SK-N-SH (cell line): ENCODE measurements around the gene C18orf54. TPM values are rescaled to one million over a fixed set of nuclear protein-coding genes. Genes with fewer than 3 reads are reported as not detected.

Source experiments
- CTCF ChIA-PET: fragments of 300-600, 350-600 bp; formaldehyde crosslinking; extraction: SDS; loops from one replicate; lab custom pipeline; 2021; lab: Yijun Ruan, JAX
- POLR2A ChIA-PET: fragments of 350-600 bp; sonication (Branson Sonifier 250); formaldehyde crosslinking; extraction: SDS; loops from one replicate; lab custom pipeline; 2020; ENCODE audit warnings: antibody characterized with exemption, inconsistent platforms; lab: Yijun Ruan, JAX
- DNase-seq: peaks from one replicate; pipeline ENCODE4 v3.0.0; 2012
- H2AFZ ChIP-seq: fragments of 200-600 bp; sonication (generic); 2 replicates; pipeline ENCODE4 v1.8.1; 2016; ENCODE audit warnings: antibody characterized with exemption, mild to moderate bottlenecking, low read depth
- H3F3A ChIP-seq: fragments of 200-600 bp; sonication (generic); replicated peaks from 2 replicates; pipeline ENCODE3; 2016; ENCODE audit warnings: antibody characterized with exemption, mild to moderate bottlenecking; ENCODE audit not compliant: insufficient read depth
- H3K27ac ChIP-seq, 2 experiments: fragments of 200-500 bp in 1 of 2; fragments of 200-600 bp in 1 of 2; sonication (Bioruptor generic) in 1 of 2; sonication (generic), shearing (Covaris generic) in 1 of 2; 2 replicates each; pipeline versions ENCODE4 v1.5.1 to v1.6.1; 2014 to 2016; ENCODE audit warnings: low read depth in 2 of 2, inconsistent platforms in 1 of 2, low read length in 1 of 2, mild to moderate bottlenecking in 1 of 2, mixed read lengths in 1 of 2
- H3K27me3 ChIP-seq: fragments of 200-600 bp; sonication (generic), shearing (Covaris generic); 2 replicates; pipeline ENCODE4 v1.6.1; 2016; ENCODE audit warnings: mixed run types; ENCODE audit not compliant: insufficient read depth
- H3K36me3 ChIP-seq, 2 experiments: fragments of 200-500 bp in 1 of 2; fragments of 200-600 bp in 1 of 2; sonication (Bioruptor generic) in 1 of 2; sonication (generic) in 1 of 2; replicated peaks in 1 of 2; 2 replicates each; pipeline versions ENCODE3 to v1.5.1; 2014 to 2016; ENCODE audit warnings: low read length in 1 of 2, mild to moderate bottlenecking in 1 of 2; ENCODE audit not compliant: insufficient read depth in 2 of 2, control insufficient read depth in 1 of 2
- H3K4me1 ChIP-seq, 2 experiments: fragments of 200-500 bp in 1 of 2; fragments of 200-600 bp in 1 of 2; sonication (Bioruptor generic) in 1 of 2; sonication (generic), shearing (Covaris generic) in 1 of 2; 2 replicates each; pipeline versions ENCODE4 v1.5.1 to v1.6.1; 2014 to 2016; ENCODE audit warnings: low read depth in 1 of 2, low read length in 1 of 2, mixed run types in 1 of 2; ENCODE audit not compliant: insufficient read depth in 2 of 2, control insufficient read depth in 1 of 2
- H3K4me2 ChIP-seq: fragments of 200-600 bp; sonication (generic), shearing (Covaris generic); 2 replicates; pipeline ENCODE4 v1.6.1; 2017; ENCODE audit warnings: mixed run types
- H3K4me3 ChIP-seq, 2 experiments: fragments of 200-500 bp in 1 of 2; fragments of 200-600 bp in 1 of 2; sonication (Bioruptor generic) in 1 of 2; sonication (generic), shearing (Covaris generic) in 1 of 2; 2 replicates each; pipeline versions ENCODE4 v1.5.1 to v1.8.1; 2014 to 2016; ENCODE audit warnings: low read depth in 2 of 2, inconsistent platforms in 1 of 2, low read length in 1 of 2, mild to moderate bottlenecking in 1 of 2, mixed read lengths in 1 of 2, moderate library complexity in 1 of 2
- H3K79me2 ChIP-seq: fragments of 200-600 bp; sonication (generic); 2 replicates; pipeline ENCODE4 v1.8.1; 2017; ENCODE audit warnings: mild to moderate bottlenecking; ENCODE audit not compliant: insufficient read depth
- H3K9ac ChIP-seq: fragments of 200-600 bp; sonication (generic); 2 replicates; pipeline ENCODE4 v1.6.1; 2017; ENCODE audit warnings: mixed run types
- H3K9me2 ChIP-seq: fragments of 200-600 bp; sonication (generic); 2 replicates; pipeline ENCODE4 v1.6.1; 2017; ENCODE audit warnings: mixed run types
- H3K9me3 ChIP-seq: fragments of 200-600 bp; sonication (generic); 2 replicates; pipeline ENCODE4 v1.6.1; 2017; ENCODE audit warnings: mixed run types, mild to moderate bottlenecking, moderate library complexity
- H4K20me1 ChIP-seq: fragments of 200-600 bp; sonication (generic); 2 replicates; pipeline ENCODE4 v1.6.1; 2017; ENCODE audit warnings: mild to moderate bottlenecking, mixed run types; ENCODE audit not compliant: insufficient read depth
- FOXJ3 ChIP-seq: sonication (generic); formaldehyde crosslinking; IDR thresholded peaks from 2 replicates; pipeline ENCODE4 v1.5.1; 2020; ENCODE audit warnings: mild to moderate bottlenecking, missing genetic modification reagents
- GABPA ChIP-seq: IDR thresholded peaks from 2 replicates; pipeline ENCODE4 v1.4.0; 2012; ENCODE audit warnings: low read depth, mild to moderate bottlenecking
- MXI1 ChIP-seq: IDR thresholded peaks from 2 replicates; pipeline ENCODE4 v1.6.1; 2012; ENCODE audit warnings: mild to moderate bottlenecking, low read depth, low read length, improper control_type of control experiment
- REST ChIP-seq: IDR thresholded peaks from 2 replicates; pipeline ENCODE4 v1.6.1; 2012; ENCODE audit warnings: mild to moderate bottlenecking, low read depth, low read length, moderate library complexity
- RFX5 ChIP-seq: IDR thresholded peaks from 2 replicates; pipeline ENCODE4 v1.6.1; 2012; ENCODE audit warnings: mild to moderate bottlenecking, improper control_type of control experiment, low read length
- SIN3A ChIP-seq: IDR thresholded peaks from 2 replicates; pipeline ENCODE4 v1.6.1; 2012; ENCODE audit warnings: low read depth, mild to moderate bottlenecking, low read length, moderate library complexity, borderline replicate concordance
- SMC3 ChIP-seq: IDR thresholded peaks from 2 replicates; pipeline ENCODE4 v1.6.1; 2012; ENCODE audit warnings: low read depth, low read length, improper control_type of control experiment
- TCF12 ChIP-seq: IDR thresholded peaks from 2 replicates; pipeline ENCODE4 v1.4.0; 2012
- TEAD4 ChIP-seq: IDR thresholded peaks from 2 replicates; pipeline ENCODE4 v1.4.0; 2012; ENCODE audit warnings: mild to moderate bottlenecking, borderline replicate concordance; ENCODE audit not compliant: insufficient read depth
- WGBS: methylation state at CpG from one replicate; pipeline ENCODE4 v1.1.6; 2017; ENCODE audit warnings: low lambda C conversion rate; 5-methylcytosine and 5-hydroxymethylcytosine counted together
- polyA plus RNA-seq, 3 experiments: library from polyadenylated mRNA; depleted of rRNA; stranded (reverse); fragments of >200 nt; gene quantifications; 2 replicates each; pipeline ENCODE4 v1.2.3, GENCODE V29; 2012
- TF ChIP-seq, protein P1 (sequence below): fragments of 200-600 bp; sonication (generic); IDR thresholded peaks from 2 replicates; pipeline ENCODE4 v1.6.1; 2017; ENCODE audit warnings: antibody characterized with exemption, mild to moderate bottlenecking, moderate library complexity
- TF ChIP-seq, protein P2 (sequence below): IDR thresholded peaks from 2 replicates; pipeline ENCODE4 v1.4.0; 2012; ENCODE audit warnings: low read depth, borderline replicate concordance

C18orf54 gene
- polyA plus RNA-seq, 1 of the 3 experiments (the other 2 are of a cell fraction) = 0.76 TPM

GRCh38 chr18:54351186-54351585 lies 6.5 kb upstream of the C18orf54 start:
- DNase-seq = no peak
- Histone ChIP-seq H3K9me2 (no peaks in the 10 kb centered on the region), H3K36me3 (no peaks in the 10 kb centered on the region), H3K4me3 (no peak overlapping the region), H3K4me2 (no peak overlapping the region), H2AFZ (no peak overlapping the region), H3K27ac (no peak overlapping the region), H3F3A (no peaks in the 10 kb centered on the region), H3K9me3 (no peaks in the 10 kb centered on the region), H3K9ac (no peak overlapping the region), H4K20me1 (no peaks in the 10 kb centered on the region), H3K27me3 (no peaks in the 10 kb centered on the region), H3K79me2 (no peaks in the 10 kb centered on the region), H3K4me1 (no peaks in the 10 kb centered on the region)
- POLR2A ChIA-PET = no interaction called here
- 69% methylated on average over 1 of the region's 1 CpG for WGBS
- no peak for TF ChIP-seq TCF12
- TF ChIP-seq, protein P1, sequence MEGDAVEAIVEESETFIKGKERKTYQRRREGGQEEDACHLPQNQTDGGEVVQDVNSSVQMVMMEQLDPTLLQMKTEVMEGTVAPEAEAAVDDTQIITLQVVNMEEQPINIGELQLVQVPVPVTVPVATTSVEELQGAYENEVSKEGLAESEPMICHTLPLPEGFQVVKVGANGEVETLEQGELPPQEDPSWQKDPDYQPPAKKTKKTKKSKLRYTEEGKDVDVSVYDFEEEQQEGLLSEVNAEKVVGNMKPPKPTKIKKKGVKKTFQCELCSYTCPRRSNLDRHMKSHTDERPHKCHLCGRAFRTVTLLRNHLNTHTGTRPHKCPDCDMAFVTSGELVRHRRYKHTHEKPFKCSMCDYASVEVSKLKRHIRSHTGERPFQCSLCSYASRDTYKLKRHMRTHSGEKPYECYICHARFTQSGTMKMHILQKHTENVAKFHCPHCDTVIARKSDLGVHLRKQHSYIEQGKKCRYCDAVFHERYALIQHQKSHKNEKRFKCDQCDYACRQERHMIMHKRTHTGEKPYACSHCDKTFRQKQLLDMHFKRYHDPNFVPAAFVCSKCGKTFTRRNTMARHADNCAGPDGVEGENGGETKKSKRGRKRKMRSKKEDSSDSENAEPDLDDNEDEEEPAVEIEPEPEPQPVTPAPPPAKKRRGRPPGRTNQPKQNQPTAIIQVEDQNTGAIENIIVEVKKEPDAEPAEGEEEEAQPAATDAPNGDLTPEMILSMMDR = no peak
- no peak for TF ChIP-seq GABPA
- TF ChIP-seq REST = no peak
- no peak for TF ChIP-seq MXI1
- TF ChIP-seq SIN3A = no peak
- no peak for TF ChIP-seq SMC3
- TF ChIP-seq RFX5 = no peak
- TF ChIP-seq TEAD4 = no peak
- no peak for TF ChIP-seq FOXJ3 (CRISPR knock-in tag)
- TF ChIP-seq, protein P2, sequence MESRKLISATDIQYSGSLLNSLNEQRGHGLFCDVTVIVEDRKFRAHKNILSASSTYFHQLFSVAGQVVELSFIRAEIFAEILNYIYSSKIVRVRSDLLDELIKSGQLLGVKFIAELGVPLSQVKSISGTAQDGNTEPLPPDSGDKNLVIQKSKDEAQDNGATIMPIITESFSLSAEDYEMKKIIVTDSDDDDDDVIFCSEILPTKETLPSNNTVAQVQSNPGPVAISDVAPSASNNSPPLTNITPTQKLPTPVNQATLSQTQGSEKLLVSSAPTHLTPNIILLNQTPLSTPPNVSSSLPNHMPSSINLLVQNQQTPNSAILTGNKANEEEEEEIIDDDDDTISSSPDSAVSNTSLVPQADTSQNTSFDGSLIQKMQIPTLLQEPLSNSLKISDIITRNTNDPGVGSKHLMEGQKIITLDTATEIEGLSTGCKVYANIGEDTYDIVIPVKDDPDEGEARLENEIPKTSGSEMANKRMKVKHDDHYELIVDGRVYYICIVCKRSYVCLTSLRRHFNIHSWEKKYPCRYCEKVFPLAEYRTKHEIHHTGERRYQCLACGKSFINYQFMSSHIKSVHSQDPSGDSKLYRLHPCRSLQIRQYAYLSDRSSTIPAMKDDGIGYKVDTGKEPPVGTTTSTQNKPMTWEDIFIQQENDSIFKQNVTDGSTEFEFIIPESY = no peak
- CTCF ChIA-PET = no interaction called here
